SK-N-MC (cell line): Measurements from ENCODE around the gene CD38.
"Not testable (repeated sequence)": the region's sequence is repeated elsewhere in the genome, so short reads cannot be mapped to it uniquely, and the experiment has no call there.

Experiments
- EZH2 ChIP-seq: fragments of 200-600 bp; sonication (generic); IDR thresholded peaks from one replicate; pipeline ENCODE4 v1.6.1; 2017; ENCODE audit warnings: antibody characterized with exemption
- POLR2AphosphoS5 ChIP-seq: IDR thresholded peaks from 2 replicates; pipeline ENCODE4 v1.6.1; 2012; ENCODE audit warnings: mild to moderate bottlenecking, low read depth, low read length, borderline replicate concordance

DNA sequence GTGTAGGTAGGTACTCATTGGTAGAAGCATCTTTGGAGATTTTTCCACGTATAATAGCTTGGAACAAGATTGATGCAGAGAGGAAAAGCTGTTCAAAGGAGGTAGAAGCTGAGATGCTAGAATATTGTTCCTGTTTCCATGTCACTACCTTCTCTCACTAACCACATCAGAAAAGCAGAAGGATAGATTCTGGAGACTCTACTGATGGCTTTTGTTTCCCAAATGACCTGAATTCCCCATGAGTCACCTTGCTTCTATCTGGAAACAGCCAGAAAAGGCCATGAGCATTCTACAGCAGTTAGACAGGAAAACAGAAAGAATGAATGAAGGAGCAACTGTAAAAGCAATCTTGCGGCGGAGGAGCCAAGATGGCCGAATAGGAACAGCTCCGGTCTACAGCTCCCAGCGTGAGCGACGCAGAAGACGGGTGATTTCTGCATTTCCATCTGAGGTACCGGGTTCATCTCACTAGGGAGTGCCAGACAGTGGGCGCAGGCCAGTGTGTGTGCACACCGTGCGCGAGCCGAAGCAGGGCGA, 63.1 kb downstream of the CD38 start:
- TF ChIP-seq EZH2, POLR2AphosphoS5: not testable (repeated sequence)
